ENCODE data around the gene IL17RE. TPM values are rescaled to one million over a fixed set of nuclear protein-coding genes. Genes with fewer than 3 reads are reported as not detected.

Gene IL17RE
- total and polyA plus RNA-seq, 2 of the 13 experiments (the other 11 are each of a cell fraction or from before 2014, with no cell fraction given): 14.5 to 24.1 TPM

GRCh38 chr3:9862391-9863057 is 40.1 kb upstream of the IL17RE start (continued):
- TF ChIP-seq HMGXB4 (CRISPR knock-in tag; IDR thresholded peaks at IDR 0.05; ENCODE audit: borderline replicate concordance in 1 of 2, low read depth in 1 of 2) (peak; percentile 85 to 92; a peak in 3 of 4 replicates), PHF5A (CRISPR knock-in tag; IDR thresholded peaks at IDR 0.05; ENCODE audit: low read depth, unreplicated experiment) (no peak), NFE2 (CRISPR knock-in tag; IDR thresholded peaks at IDR 0.05) (no peak), AGO1 (IDR thresholded peaks at IDR 0.05; ENCODE audit: low read depth, low read length, poor library complexity, severe bottlenecking) (no peak), ZNF24 (IDR thresholded peaks at IDR 0.05) (no peak), TCF12 (IDR thresholded peaks at IDR 0.05) (no peak), TCF12 (CRISPR knock-in tag; IDR thresholded peaks at IDR 0.05) (no peak), ASH2L (IDR thresholded peaks at IDR 0.05; ENCODE audit: insufficient read length, low read depth, low read length) (peak; percentile 23), ZNF430 (CRISPR knock-in tag; IDR thresholded peaks at IDR 0.05) (peak; percentile 47; the same call in 1 of the 2 replicates), MTF1 (CRISPR knock-in tag; IDR thresholded peaks at IDR 0.05) (no peak), PITX1 (CRISPR knock-in tag; IDR thresholded peaks at IDR 0.05) (peak; percentile 55; the same call in 1 of the 2 replicates), THAP9 (CRISPR knock-in tag; IDR thresholded peaks at IDR 0.05; ENCODE audit: borderline replicate concordance) (peak; percentile 38; the same call in 1 of the 2 replicates), FOXO1 (CRISPR knock-in tag; IDR thresholded peaks at IDR 0.05) (no peak), RBAK (CRISPR knock-in tag; IDR thresholded peaks at IDR 0.05) (no peak), MTF2 (CRISPR knock-in tag; IDR thresholded peaks at IDR 0.05; ENCODE audit: borderline replicate concordance) (no peak), SRY (CRISPR knock-in tag; IDR thresholded peaks at IDR 0.05) (no peak), NR1H2 (CRISPR knock-in tag; IDR thresholded peaks at IDR 0.05; ENCODE audit: borderline replicate concordance, low read depth) (no peak), ARNT (IDR thresholded peaks at IDR 0.05) (no peak), POLR2A (IDR thresholded peaks at IDR 0.05; ENCODE audit: insufficient read depth in 1 of 2, low read depth in 2 of 2, low read length in 2 of 2) (peak in 1 of 2 experiments; percentile 80; a peak in 3 of 4 replicates), KLF15 (CRISPR knock-in tag; IDR thresholded peaks at IDR 0.05; ENCODE audit: borderline replicate concordance) (no peak), ZSCAN20 (CRISPR knock-in tag; IDR thresholded peaks at IDR 0.05; ENCODE audit: borderline replicate concordance) (no peak), ZNF768 (CRISPR knock-in tag; IDR thresholded peaks at IDR 0.05) (0 out of 2 replicates have a peak, but pooled peaks have one; percentile 39), USF2 (IDR thresholded peaks at IDR 0.05; ENCODE audit: low read depth, low read length) (no peak), USF2 (CRISPR knock-in tag; IDR thresholded peaks at IDR 0.05; ENCODE audit: borderline replicate concordance) (no peak), CBX5 (CRISPR knock-in tag; IDR thresholded peaks at IDR 0.05; ENCODE audit: borderline replicate concordance) (no peak)

All from HepG2 (cell line).